Activated CD8-positive, alpha-beta T cell treated with anti-CD3 and anti-CD28 coated beads for 36 hours (primary cell): ENCODE data around the gene KDM7A. TPM values are rescaled to one million over a fixed set of nuclear protein-coding genes. Genes with fewer than 3 reads are reported as not detected.
"Not testable (repeated sequence)": the region's sequence is repeated elsewhere in the genome, so short reads cannot be mapped to it uniquely, and the experiment has no call there.

Source experiments
- ATAC-seq: fragments of 200-7000 bp; cut with Tn5 transposase; one replicate; pipeline ENCODE4 v1.10.0; 2021; ENCODE audit warnings: mild to moderate bottlenecking, moderate library complexity
- CTCF ChIA-PET: fragments of 350-600 bp; sonication (Branson Sonifier 250); formaldehyde crosslinking; loops from one replicate; lab custom pipeline; 2021; ENCODE audit warnings: antibody characterized with exemption; lab: Charles Lee
- POLR2A ChIA-PET: fragments of 350-600 bp; sonication (Branson Sonifier 250); formaldehyde crosslinking; loops from one replicate; lab custom pipeline; 2021; ENCODE audit warnings: antibody characterized with exemption; lab: Charles Lee
- DNase-seq: peaks from one replicate; pipeline ENCODE4 v3.0.0-alpha.2; 2020
- H3K27ac Mint-ChIP-seq: one replicate; pipeline ENCODE4 v1.8.0; 2021; ENCODE audit warnings: mild to moderate bottlenecking, mixed read lengths
- H3K27me3 Mint-ChIP-seq: one replicate; pipeline ENCODE4 v1.8.0; 2021; ENCODE audit warnings: mixed read lengths
- H3K36me3 Mint-ChIP-seq: one replicate; pipeline ENCODE4 v1.8.0; 2021; ENCODE audit warnings: low read depth, mixed read lengths
- H3K4me1 Mint-ChIP-seq: one replicate; pipeline ENCODE4 v1.8.0; 2021; ENCODE audit warnings: low read depth, mixed read lengths
- H3K4me3 Mint-ChIP-seq: one replicate; pipeline ENCODE4 v1.8.0; 2021; ENCODE audit warnings: mild to moderate bottlenecking, moderate library complexity, mixed read lengths
- H3K9me3 Mint-ChIP-seq: one replicate; pipeline ENCODE4 v1.8.0; 2021; ENCODE audit warnings: mixed read lengths
- CTCF ChIP-seq: fragments of 200-600 bp; IDR thresholded peaks from one replicate; pipeline ENCODE4 v1.8.0; 2022; ENCODE audit warnings: antibody characterized with exemption, mild to moderate bottlenecking
- intact Hi-C: fragments of 100-400 bp; cut with micrococcal nuclease; formaldehyde crosslinking; loops from one replicate; pipeline ENCODE4 v1.10.0; 2022
- total RNA-seq, 2 experiments: library from RNA; stranded (reverse); gene quantifications; one replicate each; pipeline ENCODE4 v1.2.3, GENCODE V29; 2021

KDM7A gene
- total RNA-seq, 2 experiments from 2014 or later, result 21.1 to 22.9 TPM

GRCh38 chr7:140121326-140121725 lies 55.5 kb downstream of the KDM7A start:
- Mint-ChIP-seq H3K27ac (no peak overlapping the region), H3K9me3 (no peaks in the 10 kb centered on the region), H3K4me1 (peaks cover 9% of the 10 kb centered on the region), H3K4me3 (no peak overlapping the region), H3K36me3 (peaks cover 33% of the 10 kb centered on the region), H3K27me3 (no peaks in the 10 kb centered on the region)
- POLR2A ChIA-PET, result interaction anchor here (1.0 kb wide), 1 partner anchor 26 kb away, joined by 3 read pairs; no protein-coding TSS in a partner anchor
- CTCF ChIA-PET, result no interaction called here
- no peak for TF ChIP-seq CTCF
- intact Hi-C loops, result no loop called here
- ATAC-seq (no peak), DNase-seq (no peak)

GRCh38 chr7:140114817-140115216 lies 62.0 kb downstream of the KDM7A start:
- H3K4me3 Mint-ChIP-seq, H3K27ac Mint-ChIP-seq, H3K27me3 Mint-ChIP-seq, H3K9me3 Mint-ChIP-seq, ATAC-seq, DNase-seq, intact Hi-C loops, POLR2A ChIA-PET, CTCF ChIA-PET, H3K4me1 Mint-ChIP-seq: not testable (repeated sequence)
- H3K36me3 Mint-ChIP-seq, result peaks cover 37% of the 10 kb centered on the region

GRCh38 chr7:140108777-140109176 lies 68.0 kb downstream of the KDM7A start:
- H3K27me3 Mint-ChIP-seq, H3K4me1 Mint-ChIP-seq, ATAC-seq, intact Hi-C loops, H3K4me3 Mint-ChIP-seq, H3K27ac Mint-ChIP-seq, POLR2A ChIA-PET, H3K9me3 Mint-ChIP-seq: not testable (repeated sequence)
- CTCF ChIA-PET, result interaction anchor here (1.4 to 1.5 kb wide), 2 partner anchors 23 to 29 kb away, joined by 3 read pairs; no protein-coding TSS in a partner anchor
- peaks cover 31% of the 10 kb centered on the region for H3K36me3 Mint-ChIP-seq
- peak; percentile 12 for DNase-seq

- no peak for TF ChIP-seq CTCF
- intact Hi-C loops, result no loop called here
- Mint-ChIP-seq H3K4me1 (no peaks in the 10 kb centered on the region), H3K4me3 (no peak overlapping the region), H3K27me3 (no peaks in the 10 kb centered on the region), H3K9me3 (no peaks in the 10 kb centered on the region), H3K36me3 (peaks cover 48% of the 10 kb centered on the region), H3K27ac (no peak overlapping the region)
- DNase-seq (no peak), ATAC-seq (no peak)
- POLR2A ChIA-PET, result interaction anchor here (1.5 kb wide), 1 partner anchor 12 kb away, joined by 4 read pairs; no protein-coding TSS in a partner anchor
- CTCF ChIA-PET, result interaction anchor here (0.6 kb wide), 1 partner anchor 699 kb away, joined by 4 read pairs; no protein-coding TSS in a partner anchor
Observed at GRCh38 chr7:140096459-140096858, 80.3 kb downstream of the KDM7A start.

- ChIA-PET CTCF (no interaction called here), POLR2A (no interaction called here)
- Mint-ChIP-seq H3K9me3 (no peaks in the 10 kb centered on the region), H3K27me3 (no peaks in the 10 kb centered on the region), H3K4me1 (no peaks in the 10 kb centered on the region), H3K27ac (no peak overlapping the region), H3K4me3 (no peak overlapping the region), H3K36me3 (peaks cover 40% of the 10 kb centered on the region)
- no peak for TF ChIP-seq CTCF
- DNase-seq (no peak), ATAC-seq (no peak)
- intact Hi-C loops, result no loop called here
Observed at GRCh38 chr7:140093375-140093774, 83.4 kb downstream of the KDM7A start.

GRCh38 chr7:140085447-140085846 lies 91.3 kb downstream of the KDM7A start:
- no peak for TF ChIP-seq CTCF
- H3K4me3 Mint-ChIP-seq, result no peak overlapping the region
- ChIA-PET CTCF (interaction anchor here (1.0 to 1.3 kb wide), 3 partner anchors 14 to 23 kb away, joined by 3 to 4 read pairs (median 3); no protein-coding TSS in a partner anchor), POLR2A (interaction anchor here (1.2 kb wide), 2 partner anchors 23 to 35 kb away, joined by 3 read pairs; partner anchors contain the start of gene PARP12)
- H3K9me3 Mint-ChIP-seq, result no peaks in the 10 kb centered on the region
- peaks cover 34% of the 10 kb centered on the region for H3K4me1 Mint-ChIP-seq
- peak overlapping the region; percentile 47 for H3K27ac Mint-ChIP-seq
- intact Hi-C loops, result loop anchor here (10.0 kb wide), 2 partner anchors 79 to 219 kb away; no protein-coding TSS in a partner anchor
- peaks cover 1% of the 10 kb centered on the region for H3K36me3 Mint-ChIP-seq
- ATAC-seq, result peak; percentile 50
- H3K27me3 Mint-ChIP-seq, result no peaks in the 10 kb centered on the region
- no peak for DNase-seq
